HG03064 (cell line): ENCODE data around the gene ACKR3.

Source experiments
- ATAC-seq: cut with Tn5 transposase; IDR thresholded peaks from one replicate; pipeline ENCODE4 v1.9.1; 2021; ENCODE audit warnings: low read depth; ENCODE audit not compliant: unreplicated experiment

ACKR3 gene

GRCh38 chr2:236581546-236581945, 11.9 kb downstream of the ACKR3 start:
- ATAC-seq, result no peak

GRCh38 chr2:236582968-236583367, 13.3 kb downstream of the ACKR3 start:
- ATAC-seq, result no peak

GRCh38 chr2:236583621-236584203, 14.1 kb downstream of the ACKR3 start:
- ATAC-seq, result no peak

- no peak for ATAC-seq
Measured at GRCh38 chr2:236584521-236585384, 15.1 kb downstream of the ACKR3 start.

DNA sequence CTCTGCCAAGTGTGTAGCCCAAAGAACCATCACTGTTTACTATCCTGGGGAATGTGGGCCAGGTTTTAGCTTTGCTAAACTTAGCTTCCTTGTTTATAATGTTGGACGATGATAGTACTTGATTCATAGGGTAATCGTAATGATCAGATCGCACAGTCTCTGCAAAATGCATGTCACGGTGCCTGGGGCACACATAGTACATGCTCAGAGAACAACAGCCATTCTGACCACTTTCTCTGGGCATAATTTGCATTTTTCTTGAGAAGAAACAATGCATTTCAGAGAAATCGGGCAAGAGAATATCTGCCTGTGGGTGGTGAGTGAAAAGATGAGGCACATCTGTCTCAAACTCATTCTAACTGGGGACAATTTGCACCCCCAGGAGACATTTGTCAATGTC, 16.3 kb downstream of the ACKR3 start:
- no peak for ATAC-seq

GRCh38 chr2:236587861-236588815, 18.5 kb downstream of the ACKR3 start:
- ATAC-seq, result no peak

DNA sequence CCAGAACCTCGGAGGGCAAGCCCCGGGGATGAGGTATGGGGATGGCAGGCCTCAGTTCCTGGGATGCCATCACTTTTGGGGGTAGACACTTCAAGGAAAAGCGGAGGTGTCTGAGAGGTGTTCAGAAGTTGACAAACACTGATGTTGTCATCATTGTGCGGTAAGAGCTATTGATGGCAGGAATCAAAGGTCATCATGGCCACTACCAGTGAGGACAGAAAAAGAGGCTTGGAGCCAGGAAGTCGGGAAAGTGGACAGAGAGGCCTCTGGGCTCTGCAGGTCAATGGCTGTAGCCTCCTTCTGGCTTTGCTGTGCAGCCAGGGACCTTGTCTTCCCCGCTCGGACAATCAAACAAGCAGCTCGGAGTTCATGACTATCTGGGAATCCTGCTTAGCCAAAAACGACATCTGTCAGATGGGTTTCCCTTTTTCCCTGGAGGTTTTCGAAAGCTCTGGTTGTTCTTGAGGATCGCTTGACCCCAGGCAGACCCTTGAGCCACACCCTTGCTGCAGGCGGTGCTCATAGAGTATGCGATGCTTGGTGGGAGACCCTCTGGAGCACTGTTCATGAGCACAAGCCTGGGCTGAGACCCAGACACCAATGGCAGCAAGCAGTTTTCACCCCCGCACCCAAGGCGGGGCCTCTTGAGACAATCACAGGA, 19.4 kb downstream of the ACKR3 start:
- ATAC-seq, result no peak

- no peak for ATAC-seq
Measured at GRCh38 chr2:236590846-236591245, 21.2 kb downstream of the ACKR3 start.

DNA sequence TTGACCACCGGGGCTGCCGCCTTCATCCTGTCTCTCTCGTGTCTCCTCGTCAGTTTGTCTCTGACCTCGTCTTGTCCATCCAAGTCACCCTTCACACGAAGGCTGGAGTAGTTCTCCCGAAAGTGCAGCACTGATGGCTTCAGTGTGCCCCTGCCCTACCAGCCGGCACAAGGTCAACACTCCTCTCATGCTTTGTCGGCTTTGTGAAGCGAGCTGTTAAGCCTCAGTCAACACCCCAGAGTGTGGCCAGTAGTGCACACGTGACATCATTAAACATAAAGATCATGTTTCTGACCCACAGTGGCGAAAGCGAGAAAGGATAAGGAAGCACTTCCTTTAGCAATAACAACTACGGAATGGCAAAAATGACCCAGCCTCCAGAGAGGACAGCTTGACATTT, 23.2 kb downstream of the ACKR3 start:
- ATAC-seq, result no peak

DNA sequence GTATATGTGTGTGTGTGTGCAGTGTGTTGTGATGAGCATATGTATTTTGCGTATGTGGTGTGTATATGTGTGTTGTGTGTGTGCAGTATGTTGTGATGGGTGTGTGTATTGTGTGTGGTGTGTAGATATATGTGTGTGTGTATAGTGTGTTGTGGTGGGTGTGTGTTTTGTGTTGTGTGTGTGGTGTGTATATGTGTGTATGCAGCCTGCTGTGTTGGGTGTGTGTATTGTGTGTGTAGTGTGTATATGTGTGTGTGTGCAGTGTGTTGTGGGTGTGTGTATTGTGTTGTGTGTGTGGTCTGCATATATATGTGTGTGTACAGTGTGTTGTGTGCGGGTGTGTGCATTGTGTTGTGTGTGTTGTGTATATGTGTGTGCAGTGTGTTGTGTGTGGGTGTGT, 23.9 kb downstream of the ACKR3 start:
- no peak for ATAC-seq

GRCh38 chr2:236593956-236594355, 24.3 kb downstream of the ACKR3 start:
- no peak for ATAC-seq

DNA sequence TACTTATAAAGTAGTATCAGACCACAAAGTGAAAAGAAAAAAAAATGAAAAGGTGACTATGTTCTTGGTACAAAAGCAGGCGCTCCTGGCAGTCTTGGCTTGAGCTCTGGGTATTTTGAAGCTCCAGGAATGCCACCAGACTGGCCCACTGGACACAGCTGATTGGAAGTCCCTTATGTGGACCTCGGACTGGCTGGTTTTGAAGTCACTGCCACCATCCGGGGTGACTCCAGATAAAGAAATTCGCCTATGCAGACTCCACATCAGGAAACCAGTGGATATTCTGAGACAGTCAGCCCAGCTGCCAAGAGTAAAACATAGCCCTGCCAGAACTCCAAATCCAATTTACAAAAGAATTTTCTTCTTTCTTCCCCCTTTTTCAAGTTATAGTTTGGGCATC, 28.0 kb downstream of the ACKR3 start:
- ATAC-seq, result no peak

DNA sequence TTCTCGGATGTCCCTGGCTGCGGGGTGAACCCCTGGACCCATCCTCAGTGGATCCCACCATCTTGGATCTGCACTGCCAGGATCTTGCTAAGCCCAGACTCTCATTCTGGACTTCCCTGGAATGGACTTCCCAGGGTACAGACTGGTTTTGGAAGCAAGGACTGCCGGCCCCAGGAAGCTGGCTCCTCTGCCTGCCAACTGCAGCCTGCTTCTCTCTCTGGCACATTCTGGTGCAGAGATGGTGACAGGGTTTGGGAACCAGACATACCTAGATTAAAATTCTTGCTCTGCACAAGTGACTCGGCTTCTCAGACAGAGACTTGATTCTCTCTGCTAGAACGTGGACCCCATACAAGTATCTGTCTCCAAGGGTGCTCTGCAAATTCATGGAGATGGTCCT, 29.4 kb downstream of the ACKR3 start:
- no peak for ATAC-seq

GRCh38 chr2:236600158-236600557, 30.5 kb downstream of the ACKR3 start:
- no peak for ATAC-seq

DNA sequence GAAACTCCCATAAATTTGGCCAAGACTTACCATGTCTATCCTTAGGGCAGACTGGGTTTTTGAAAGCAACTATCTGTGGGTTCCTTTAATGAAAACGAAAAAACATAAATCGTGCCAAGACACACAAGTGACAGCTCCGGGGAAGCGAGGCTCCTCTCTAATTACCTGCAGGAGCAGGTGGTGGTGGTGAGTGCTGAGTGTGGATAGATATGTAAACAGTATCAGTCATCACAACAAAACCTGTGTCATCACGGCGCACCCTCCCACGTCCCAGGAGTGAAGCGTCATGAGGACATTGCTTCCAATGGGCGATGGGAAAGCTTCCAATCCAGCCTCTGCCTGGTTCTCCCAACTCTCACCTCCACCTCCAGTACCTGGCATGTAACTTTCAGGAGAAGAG, 31.3 kb downstream of the ACKR3 start:
- ATAC-seq, result no peak

DNA sequence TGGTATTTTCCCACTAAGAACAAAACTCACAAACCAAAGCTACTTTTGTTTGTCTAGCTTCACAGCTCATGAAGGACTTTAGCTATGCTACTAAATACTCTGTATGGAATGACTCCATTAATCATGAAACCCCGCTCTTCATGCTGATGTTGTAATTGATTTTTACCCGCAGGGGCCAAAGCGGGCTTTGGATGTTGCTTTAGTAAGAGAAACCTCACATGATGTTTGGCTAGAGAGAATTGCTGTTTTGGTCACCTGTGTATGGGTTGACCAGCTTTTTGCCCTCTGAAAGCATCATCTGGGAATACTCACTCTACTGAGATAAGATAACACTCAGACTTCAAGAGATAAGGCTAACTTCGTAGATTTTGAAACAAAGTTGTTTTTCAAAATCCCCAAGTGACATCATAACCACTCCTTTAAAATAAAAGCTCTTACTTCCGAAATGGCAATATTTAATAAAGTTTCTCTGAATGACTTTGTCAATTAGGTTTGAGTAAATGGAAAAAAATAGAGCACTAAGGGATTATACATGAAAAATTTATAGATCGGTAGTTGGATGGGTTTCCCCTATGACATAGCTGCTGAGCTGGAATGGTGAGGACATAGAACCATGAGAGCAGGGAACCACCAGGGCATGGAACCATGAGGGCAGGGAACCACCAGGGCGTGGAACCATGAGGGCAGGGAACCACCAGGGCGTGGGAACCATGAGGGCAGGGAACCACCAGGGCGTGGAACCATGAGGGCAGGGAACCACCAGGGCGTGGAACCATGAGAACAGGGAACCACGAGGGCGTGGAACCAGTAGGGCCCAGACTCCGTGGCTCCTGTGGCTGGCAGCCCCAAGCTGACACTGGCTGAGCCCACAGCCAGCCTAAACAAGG, 31.9 kb downstream of the ACKR3 start:
- no peak for ATAC-seq

GRCh38 chr2:236602678-236603077, 33.1 kb downstream of the ACKR3 start:
- no peak for ATAC-seq

GRCh38 chr2:236603361-236604015, 33.9 kb downstream of the ACKR3 start:
- ATAC-seq, result no peak
